WTC11 (cell line): ENCODE measurements around the gene BRINP1.

ENCODE experiments used
- AR ChIP-seq: fragments of 250-450 bp; sonication (Bioruptor Pico); IDR thresholded peaks from 2 replicates; pipeline ENCODE4 v1.9.0; 2021; ENCODE audit warnings: mild to moderate bottlenecking
- CBFB ChIP-seq: sonication (generic); formaldehyde crosslinking; IDR thresholded peaks from 2 replicates; pipeline ENCODE4 v1.8.1; 2022; ENCODE audit warnings: mild to moderate bottlenecking, low read depth, missing genetic modification reagents
- CREM ChIP-seq: sonication (generic); formaldehyde crosslinking; IDR thresholded peaks from 2 replicates; pipeline ENCODE4 v1.8.1; 2022; ENCODE audit warnings: mild to moderate bottlenecking, missing genetic modification reagents, moderate library complexity
- CTCF ChIP-seq: fragments of 200-600 bp; IDR thresholded peaks from 2 replicates; pipeline ENCODE4 v1.8.0; 2022; ENCODE audit warnings: antibody characterized with exemption
- ESRRA ChIP-seq: sonication (generic); formaldehyde crosslinking; IDR thresholded peaks from 2 replicates; pipeline ENCODE4 v1.8.1; 2022; ENCODE audit warnings: mild to moderate bottlenecking, missing genetic modification reagents, borderline replicate concordance
- FOXP1 ChIP-seq: sonication (generic); formaldehyde crosslinking; IDR thresholded peaks from 2 replicates; pipeline ENCODE4 v1.8.0; 2022; ENCODE audit warnings: missing genetic modification reagents, mild to moderate bottlenecking, moderate library complexity, borderline replicate concordance
- MAX ChIP-seq: sonication (generic); formaldehyde crosslinking; IDR thresholded peaks from 2 replicates; pipeline ENCODE4 v1.8.0; 2022; ENCODE audit warnings: mild to moderate bottlenecking, missing genetic modification reagents
- NR2C2 ChIP-seq: sonication (generic); formaldehyde crosslinking; IDR thresholded peaks from 2 replicates; pipeline ENCODE4 v1.8.0; 2022; ENCODE audit warnings: mild to moderate bottlenecking, missing genetic modification reagents
- PRRX2 ChIP-seq: fragments of 250-450 bp; sonication (Bioruptor Pico); IDR thresholded peaks from 2 replicates; pipeline ENCODE4 v1.8.0; 2021; ENCODE audit warnings: mild to moderate bottlenecking
- SP1 ChIP-seq: sonication (generic); formaldehyde crosslinking; conservative IDR thresholded peaks from 2 replicates; pipeline ENCODE4 v1.8.1; 2022; ENCODE audit warnings: missing genetic modification reagents
- TEAD4 ChIP-seq: sonication (generic); formaldehyde crosslinking; IDR thresholded peaks from 2 replicates; pipeline ENCODE4 v1.8.0; 2022; ENCODE audit warnings: mild to moderate bottlenecking, missing genetic modification reagents
- USF1 ChIP-seq: sonication (generic); formaldehyde crosslinking; IDR thresholded peaks from 2 replicates; pipeline ENCODE4 v1.8.0; 2022; ENCODE audit warnings: mild to moderate bottlenecking, missing genetic modification reagents

GRCh38 chr9:119357336-119358096 lies 11.7 kb downstream of the BRINP1 start:
- no peak for TF ChIP-seq CTCF
- no peak for TF ChIP-seq MAX (CRISPR knock-in tag)
- TF ChIP-seq NR2C2 (CRISPR knock-in tag), result no peak
- TF ChIP-seq USF1 (CRISPR knock-in tag), result no peak
- no peak for TF ChIP-seq SP1
- TF ChIP-seq ESRRA (CRISPR knock-in tag), result no peak
- no peak for TF ChIP-seq PRRX2 (CRISPR knock-in tag)
- no peak for TF ChIP-seq CBFB (CRISPR knock-in tag)
- no peak for TF ChIP-seq FOXP1 (CRISPR knock-in tag)
- TF ChIP-seq AR (CRISPR knock-in tag), result no peak
- no peak for TF ChIP-seq TEAD4 (CRISPR knock-in tag)
- TF ChIP-seq CREM (CRISPR knock-in tag), result no peak
